CD4-positive, CD25-positive, alpha-beta regulatory T cell (primary cell): ENCODE measurements around the gene EBF3. TPM values are rescaled to one million over a fixed set of nuclear protein-coding genes. Genes with fewer than 3 reads are reported as not detected.
A peak's percentile ranks its signal among the peaks of the same experiment; 100 is the strongest.

Experiments used
- ATAC-seq, 2 donors: fragments of 150-1000 bp; cut with Tn5 transposase; one replicate each; pipeline ENCODE4 v1.10.0; 2021; ENCODE audit warnings: low read depth in 2 of 2, moderate number of reproducible peaks in 2 of 2, moderate library complexity in 1 of 2
- DNase-seq, 3 donors: peaks; one replicate each; pipeline versions ENCODE4 v3.0.0 to v3.0.0-alpha.2; 2012 to 2022; ENCODE audit warnings: mixed read lengths in 1 of 3
- H3K27ac ChIP-seq: one replicate; pipeline ENCODE4 v1.7.0; 2013; ENCODE audit warnings: mild to moderate bottlenecking, low read length; ENCODE audit not compliant: insufficient read depth, poor library complexity, severe bottlenecking
- H3K27me3 ChIP-seq: one replicate; pipeline ENCODE4 v1.7.0; 2013; ENCODE audit warnings: low read length; ENCODE audit not compliant: control insufficient read depth, insufficient read depth
- H3K36me3 ChIP-seq: one replicate; pipeline ENCODE4 v1.7.0; 2013; ENCODE audit warnings: mild to moderate bottlenecking, low read length, moderate library complexity; ENCODE audit not compliant: control insufficient read depth, insufficient read depth
- H3K4me1 ChIP-seq: 2 replicates; pipeline ENCODE4 v1.7.0; 2013; ENCODE audit warnings: mild to moderate bottlenecking, low read length; ENCODE audit not compliant: insufficient read depth, control insufficient read depth, poor library complexity, severe bottlenecking
- H3K4me3 ChIP-seq: one replicate; pipeline ENCODE4 v1.7.0; 2013; ENCODE audit warnings: low read depth, mild to moderate bottlenecking, low read length, moderate library complexity
- H3K9me3 ChIP-seq, 2 experiments: 1 replicate in 1 of 2; 2 replicates in 1 of 2; pipeline ENCODE4 v1.7.0; 2013; ENCODE audit warnings: low read length in 2 of 2, mild to moderate bottlenecking in 1 of 2, moderate library complexity in 1 of 2; ENCODE audit not compliant: control insufficient read depth in 2 of 2
- H3K27ac Mint-ChIP-seq, 3 donors: one replicate each; pipeline ENCODE4 v1.8.0; 2020 to 2022; ENCODE audit warnings: mild to moderate bottlenecking in 3 of 3, mixed read lengths in 3 of 3, moderate library complexity in 2 of 3
- H3K27me3 Mint-ChIP-seq: one replicate; pipeline ENCODE4 v1.8.0; 2022; ENCODE audit warnings: mild to moderate bottlenecking, mixed read lengths
- H3K36me3 Mint-ChIP-seq: one replicate; pipeline ENCODE4 v1.8.0; 2020; ENCODE audit warnings: mixed read lengths
- H3K4me1 Mint-ChIP-seq, 4 donors: one replicate each; pipeline ENCODE4 v1.8.0; 2020 to 2022; ENCODE audit warnings: mixed read lengths in 4 of 4, mild to moderate bottlenecking in 1 of 4
- H3K4me3 Mint-ChIP-seq, 4 donors: one replicate each; pipeline ENCODE4 v1.8.0; 2020 to 2022; ENCODE audit warnings: mild to moderate bottlenecking in 4 of 4, mixed read lengths in 4 of 4, moderate library complexity in 3 of 4
- H3K9me3 Mint-ChIP-seq, 7 donors: one replicate each; pipeline ENCODE4 v1.8.0; 2020 to 2022; ENCODE audit warnings: mixed read lengths in 7 of 7, mild to moderate bottlenecking in 3 of 7, moderate library complexity in 2 of 7
- polyA plus RNA-seq, 4 donors: library from polyadenylated mRNA; unstranded; fragments of 300-500 nt; fragmentation: Illumina TruSeq; gene quantifications; one replicate each; pipeline ENCODE4 v1.2.3, GENCODE V29; 2021
- total RNA-seq: library from RNA; stranded (reverse); gene quantifications from one replicate; pipeline ENCODE4 v1.2.3, GENCODE V29; 2022

EBF3 gene
- total and polyA plus RNA-seq, 5 donors from 2014 or later: not detected

DNA sequence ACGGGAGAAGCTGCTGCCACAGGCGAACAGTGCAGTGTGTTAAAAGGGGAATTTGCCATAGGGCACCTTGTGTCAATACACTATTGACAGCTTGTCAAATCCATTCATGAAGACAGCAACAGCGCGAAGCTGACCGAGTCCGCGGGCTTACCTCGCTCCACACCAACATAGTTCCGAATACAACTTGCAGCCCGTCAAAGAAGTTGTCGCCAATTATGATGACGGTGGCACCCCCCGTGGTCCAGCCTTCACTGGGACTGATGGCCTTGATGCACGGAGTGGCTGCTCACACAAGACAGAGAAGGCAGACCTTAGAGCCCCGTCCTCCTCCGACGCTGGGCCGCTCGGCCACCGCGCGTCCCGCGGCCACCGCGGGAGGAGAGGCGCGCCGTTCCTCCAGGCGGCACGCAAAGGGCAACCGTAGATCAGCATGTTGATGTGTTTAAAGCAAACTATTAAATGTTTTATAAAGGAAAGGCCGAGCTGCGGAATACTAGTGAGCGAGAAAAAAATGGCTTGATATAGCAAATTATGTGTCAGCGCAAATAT lies 96.4 kb downstream of the EBF3 start:
- ATAC-seq: no peak
- Histone ChIP-seq H3K27me3 (no peaks in the 10 kb centered on the region), H3K4me1 (no peaks in the 10 kb centered on the region), H3K4me3 (no peak overlapping the region), H3K9me3 (no peaks in the 10 kb centered on the region), H3K36me3 (no peaks in the 10 kb centered on the region), H3K27ac (no peak overlapping the region)
- Mint-ChIP-seq H3K9me3 (no peaks in the 10 kb centered on the region), H3K4me3 (no peak overlapping the region), H3K4me1 (peaks cover 0 to 3% (median 0%) of the 10 kb centered on the region in 4 donors), H3K27me3 (no peaks in the 10 kb centered on the region), H3K36me3 (no peaks in the 10 kb centered on the region), H3K27ac (no peak overlapping the region)
- DNase-seq: no peak

GRCh38 chr10:129866894-129867293 lies 97.2 kb downstream of the EBF3 start:
- H3K9me3 Mint-ChIP-seq: no peaks in the 10 kb centered on the region

GRCh38 chr10:129865960-129866359 lies 98.1 kb downstream of the EBF3 start:
- Mint-ChIP-seq H3K27ac (no peak overlapping the region), H3K36me3 (no peaks in the 10 kb centered on the region), H3K9me3 (no peaks in the 10 kb centered on the region), H3K4me1 (no peaks in the 10 kb centered on the region), H3K4me3 (no peak overlapping the region), H3K27me3 (no peaks in the 10 kb centered on the region)
- Histone ChIP-seq H3K27me3 (no peaks in the 10 kb centered on the region), H3K4me1 (no peaks in the 10 kb centered on the region), H3K4me3 (no peak overlapping the region), H3K27ac (no peak overlapping the region), H3K36me3 (no peaks in the 10 kb centered on the region), H3K9me3 (no peaks in the 10 kb centered on the region)
- DNase-seq (no peak), ATAC-seq (no peak)

More at GRCh38 chr10:129866894-129867293, 97.2 kb downstream of the EBF3 start:
- no peaks in the 10 kb centered on the region for H3K9me3 ChIP-seq
- Mint-ChIP-seq H3K4me1 (peaks cover 0 to 3% (median 0%) of the 10 kb centered on the region in 4 donors), H3K36me3 (no peaks in the 10 kb centered on the region), H3K4me3 (no peak overlapping the region), H3K27ac (no peak overlapping the region), H3K27me3 (no peaks in the 10 kb centered on the region)
- no peak for DNase-seq
- ATAC-seq: no peak
- H3K4me1 ChIP-seq: no peaks in the 10 kb centered on the region
- H3K36me3 ChIP-seq: no peaks in the 10 kb centered on the region
- H3K27me3 ChIP-seq: no peaks in the 10 kb centered on the region
- H3K27ac ChIP-seq: no peak overlapping the region
- H3K4me3 ChIP-seq: no peak overlapping the region

DNA sequence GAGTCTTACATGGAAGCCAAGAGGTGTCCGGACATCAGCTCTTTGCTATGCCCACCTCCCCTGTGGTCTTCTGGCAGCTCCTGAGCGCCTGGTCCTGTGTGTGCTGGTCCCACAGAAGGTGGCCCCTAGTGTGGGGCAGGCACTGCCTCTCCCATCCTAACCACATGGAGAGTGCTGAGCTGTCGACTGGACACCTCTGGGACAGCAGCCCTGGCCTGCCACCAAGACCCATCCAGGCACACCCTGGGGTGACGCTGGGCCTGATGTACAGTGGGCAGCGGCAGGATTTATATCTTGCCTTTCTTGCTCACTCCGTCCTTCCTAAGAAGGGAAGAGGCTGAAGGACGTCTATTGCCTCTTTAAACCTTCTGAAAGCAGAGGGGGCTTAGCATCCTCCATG lies 98.7 kb downstream of the EBF3 start:
- no peaks in the 10 kb centered on the region for H3K27me3 Mint-ChIP-seq
- H3K4me1 Mint-ChIP-seq: no peaks in the 10 kb centered on the region
- Histone ChIP-seq H3K27ac (no peak overlapping the region), H3K36me3 (no peaks in the 10 kb centered on the region), H3K27me3 (no peaks in the 10 kb centered on the region), H3K4me1 (no peaks in the 10 kb centered on the region), H3K9me3 (no peaks in the 10 kb centered on the region), H3K4me3 (no peak overlapping the region)
- H3K4me3 Mint-ChIP-seq: no peak overlapping the region
- DNase-seq (no peak), ATAC-seq (no peak)
- H3K27ac Mint-ChIP-seq: no peak overlapping the region
- no peaks in the 10 kb centered on the region for H3K9me3 Mint-ChIP-seq
- no peaks in the 10 kb centered on the region for H3K36me3 Mint-ChIP-seq

- no peaks in the 10 kb centered on the region for H3K9me3 ChIP-seq
- ATAC-seq: no peak
- no peak for DNase-seq
- no peaks in the 10 kb centered on the region for H3K27me3 ChIP-seq
- no peaks in the 10 kb centered on the region for H3K36me3 ChIP-seq
- H3K4me3 ChIP-seq: no peak overlapping the region
- no peak overlapping the region for H3K27ac ChIP-seq
- Mint-ChIP-seq H3K4me1 (no peaks in the 10 kb centered on the region), H3K27ac (no peak overlapping the region), H3K36me3 (no peaks in the 10 kb centered on the region), H3K27me3 (no peaks in the 10 kb centered on the region), H3K9me3 (no peaks in the 10 kb centered on the region), H3K4me3 (no peak overlapping the region)
- H3K4me1 ChIP-seq: no peaks in the 10 kb centered on the region
These were observed 99.4 kb downstream of the EBF3 start for GRCh38 chr10:129864601-129865126.

DNA sequence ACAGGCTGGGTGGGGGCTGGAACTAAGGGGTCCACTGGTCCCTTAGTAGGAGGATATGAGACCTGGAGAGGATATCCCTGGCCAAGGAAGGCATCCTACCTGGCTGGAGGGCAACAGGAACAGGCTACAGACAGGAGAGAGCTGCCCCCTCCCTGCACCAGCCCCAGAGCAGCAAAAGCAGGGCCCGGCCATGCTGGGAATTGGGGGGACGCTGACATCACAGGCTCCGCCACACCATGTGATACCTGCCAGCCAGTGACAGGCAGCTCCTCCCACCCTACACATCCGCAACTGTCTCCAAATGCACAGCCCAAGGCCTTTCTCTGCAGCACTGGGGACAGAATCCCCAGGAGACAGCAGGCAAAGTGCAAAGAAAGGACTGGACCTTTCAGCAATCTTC lies 100.0 kb downstream of the EBF3 start:
- ATAC-seq: no peak
- H3K27ac Mint-ChIP-seq: no peak overlapping the region

GRCh38 chr10:129863201-129863663 lies 100.8 kb downstream of the EBF3 start:
- Mint-ChIP-seq H3K4me1 (no peaks in the 10 kb centered on the region), H3K27me3 (no peaks in the 10 kb centered on the region), H3K9me3 (no peaks in the 10 kb centered on the region), H3K36me3 (no peaks in the 10 kb centered on the region), H3K27ac (no peak overlapping the region), H3K4me3 (no peak overlapping the region)
- DNase-seq: no peak
- Histone ChIP-seq H3K27ac (no peak overlapping the region), H3K27me3 (no peaks in the 10 kb centered on the region), H3K9me3 (no peaks in the 10 kb centered on the region), H3K4me3 (no peak overlapping the region), H3K4me1 (no peaks in the 10 kb centered on the region), H3K36me3 (no peaks in the 10 kb centered on the region)
- ATAC-seq: no peak

More for the DNA sequence above, 100.0 kb downstream of the EBF3 start:
- no peaks in the 10 kb centered on the region for H3K9me3 ChIP-seq
- no peak overlapping the region for H3K4me3 Mint-ChIP-seq
- H3K9me3 Mint-ChIP-seq: no peaks in the 10 kb centered on the region
- no peak for DNase-seq
- no peaks in the 10 kb centered on the region for H3K36me3 Mint-ChIP-seq
- H3K36me3 ChIP-seq: no peaks in the 10 kb centered on the region
- no peak overlapping the region for H3K4me3 ChIP-seq
- H3K4me1 Mint-ChIP-seq: no peaks in the 10 kb centered on the region
- H3K27me3 Mint-ChIP-seq: no peaks in the 10 kb centered on the region
- H3K27me3 ChIP-seq: no peaks in the 10 kb centered on the region
- no peak overlapping the region for H3K27ac ChIP-seq
- no peaks in the 10 kb centered on the region for H3K4me1 ChIP-seq

DNA sequence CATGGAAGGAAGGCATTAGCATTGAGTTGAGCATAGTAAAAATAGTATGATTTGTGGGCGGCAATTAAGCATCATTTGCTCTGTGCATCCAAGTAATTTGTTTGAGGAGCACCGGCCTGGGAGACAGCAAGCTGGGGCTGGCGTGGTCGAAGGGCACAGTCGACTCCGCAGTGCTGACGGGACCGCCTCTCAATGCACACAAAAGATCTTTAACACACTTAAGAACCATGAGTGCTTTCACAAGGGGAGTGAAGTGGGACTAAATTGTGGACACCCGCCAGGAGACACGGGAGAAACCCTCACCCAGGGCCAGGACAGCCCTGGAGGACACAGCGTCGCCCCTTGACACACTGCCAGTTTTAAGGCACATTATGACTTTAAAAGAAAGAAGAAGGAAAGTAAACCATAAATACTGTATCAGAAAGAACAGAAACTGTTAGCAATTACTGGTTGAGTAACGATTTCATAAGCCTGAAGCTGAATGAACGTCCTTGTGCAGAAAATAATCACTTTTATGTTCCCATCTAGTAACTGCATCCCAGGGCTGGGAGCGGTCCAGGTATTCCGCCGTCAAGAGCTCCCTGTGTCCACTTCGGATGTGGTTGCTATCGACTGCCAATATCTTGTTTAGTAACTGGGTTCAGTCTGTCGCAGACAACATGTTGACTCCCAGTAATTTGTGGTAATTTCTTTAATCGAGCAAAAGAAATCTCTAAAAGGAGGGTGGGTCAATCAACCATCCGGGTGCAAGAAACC lies 102.1 kb downstream of the EBF3 start:
- ATAC-seq (no peak), DNase-seq (no peak)
- no peaks in the 10 kb centered on the region for H3K27me3 Mint-ChIP-seq
- H3K27ac ChIP-seq: no peak overlapping the region
- H3K27me3 ChIP-seq: no peaks in the 10 kb centered on the region
- no peaks in the 10 kb centered on the region for H3K36me3 Mint-ChIP-seq
- H3K4me1 Mint-ChIP-seq: no peaks in the 10 kb centered on the region
- H3K9me3 ChIP-seq: no peaks in the 10 kb centered on the region
- H3K9me3 Mint-ChIP-seq: no peaks in the 10 kb centered on the region
- no peaks in the 10 kb centered on the region for H3K4me1 ChIP-seq
- H3K36me3 ChIP-seq: no peaks in the 10 kb centered on the region
- H3K27ac Mint-ChIP-seq: peak overlapping the region in 1 of 3 donors; percentile 32
- no peak overlapping the region for H3K4me3 Mint-ChIP-seq
- H3K4me3 ChIP-seq: no peak overlapping the region
